Chondrocyte (in vitro differentiated cells): Measurements from ENCODE around the gene FUT2. TPM values are rescaled to one million over a fixed set of nuclear protein-coding genes. Genes with fewer than 3 reads are reported as not detected.
A peak's percentile ranks its signal among the peaks of the same experiment; 100 is the strongest.

ENCODE experiments used
- DNase-seq: peaks from one replicate; pipeline ENCODE4 v3.0.0; 2021; ENCODE audit warnings: mixed read lengths, low spot score
- H3K27ac Mint-ChIP-seq: one replicate; pipeline ENCODE4 v1.8.0; 2021; ENCODE audit warnings: mild to moderate bottlenecking, moderate library complexity, mixed read lengths; ENCODE audit not compliant: unreplicated experiment
- H3K27me3 Mint-ChIP-seq: 2 replicates; pipeline ENCODE4 v1.8.0; 2021; ENCODE audit warnings: low read depth, mixed read lengths
- H3K36me3 Mint-ChIP-seq: 2 replicates; pipeline ENCODE4 v1.8.0; 2021; ENCODE audit warnings: low read depth, mixed read lengths
- H3K4me1 Mint-ChIP-seq: 2 replicates; pipeline ENCODE4 v1.8.0; 2021; ENCODE audit warnings: low read depth, mild to moderate bottlenecking, mixed read lengths
- H3K4me3 Mint-ChIP-seq: one replicate; pipeline ENCODE4 v1.8.0; 2021; ENCODE audit warnings: mild to moderate bottlenecking, moderate library complexity, mixed read lengths; ENCODE audit not compliant: unreplicated experiment
- H3K9me3 Mint-ChIP-seq: 2 replicates; pipeline ENCODE4 v1.8.0; 2021; ENCODE audit warnings: low read depth, mixed read lengths
- CTCF ChIP-seq: fragments of 200-600 bp; sonication (generic); IDR thresholded peaks from 2 replicates; pipeline ENCODE4 v1.5.0; 2021; ENCODE audit warnings: antibody characterized with exemption, mild to moderate bottlenecking, moderate library complexity
- total RNA-seq: library from RNA; stranded (reverse); gene quantifications from 3 replicates; pipeline ENCODE4 v1.2.1, GENCODE V29; 2021

FUT2 gene
- total RNA-seq, 1 donor from 2014 or later: not detected

GRCh38 chr19:48671446-48671995 is 24.2 kb upstream of the FUT2 start:
- H3K27ac Mint-ChIP-seq: no peak overlapping the region
- no peaks in the 10 kb centered on the region for H3K36me3 Mint-ChIP-seq
- H3K4me1 Mint-ChIP-seq: peaks cover 7% of the 10 kb centered on the region
- TF ChIP-seq CTCF: no peak
- no peaks in the 10 kb centered on the region for H3K27me3 Mint-ChIP-seq
- H3K9me3 Mint-ChIP-seq: no peaks in the 10 kb centered on the region
- no peak for DNase-seq
- no peak overlapping the region for H3K4me3 Mint-ChIP-seq

DNA sequence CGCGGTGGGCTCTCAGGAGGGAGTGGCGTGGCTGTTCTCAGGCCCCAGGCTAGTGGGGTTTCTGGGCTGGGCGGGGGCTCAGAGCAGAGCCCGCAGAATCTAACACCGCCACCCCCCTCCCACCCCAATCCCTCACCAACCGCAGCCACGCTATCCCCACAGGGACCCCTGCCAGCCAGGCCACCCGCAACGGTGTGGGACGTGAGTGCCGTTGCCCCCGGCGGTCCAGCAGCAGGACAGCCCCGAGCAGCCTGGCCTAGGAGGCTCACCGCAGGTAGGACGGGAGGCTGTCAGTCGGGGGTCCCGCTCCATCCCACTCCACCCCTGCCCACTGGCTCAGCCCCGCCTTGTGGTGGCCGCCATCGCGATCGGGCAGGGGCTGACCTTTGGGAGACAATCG is 22.8 kb upstream of the FUT2 start, which contains the start of gene NTN5:
Gene NTN5, minus strand, starts transcription at position 24 of the 400 bp plus-strand sequence. CDS start 2,031 bp downstream, outside the sequence.
- H3K9me3 Mint-ChIP-seq: no peaks in the 10 kb centered on the region
- H3K27ac Mint-ChIP-seq: no peak within 1 kb of the TSS
- no peak for TF ChIP-seq CTCF
- H3K27me3 Mint-ChIP-seq: no peaks in the 10 kb centered on the region
- H3K36me3 Mint-ChIP-seq: no peaks in the 10 kb centered on the region
- H3K4me3 Mint-ChIP-seq: no peak within 1 kb of the TSS
- H3K4me1 Mint-ChIP-seq: peaks cover 7% of the 10 kb centered on the region
- DNase-seq: no peak

GRCh38 chr19:48673436-48674100 is 22.2 kb upstream of the FUT2 start:
- Mint-ChIP-seq H3K36me3 (no peaks in the 10 kb centered on the region), H3K4me3 (no peak overlapping the region), H3K9me3 (no peaks in the 10 kb centered on the region), H3K27ac (no peak overlapping the region), H3K27me3 (no peaks in the 10 kb centered on the region), H3K4me1 (peaks cover 7% of the 10 kb centered on the region)
- DNase-seq: no peak
- no peak for TF ChIP-seq CTCF

DNA sequence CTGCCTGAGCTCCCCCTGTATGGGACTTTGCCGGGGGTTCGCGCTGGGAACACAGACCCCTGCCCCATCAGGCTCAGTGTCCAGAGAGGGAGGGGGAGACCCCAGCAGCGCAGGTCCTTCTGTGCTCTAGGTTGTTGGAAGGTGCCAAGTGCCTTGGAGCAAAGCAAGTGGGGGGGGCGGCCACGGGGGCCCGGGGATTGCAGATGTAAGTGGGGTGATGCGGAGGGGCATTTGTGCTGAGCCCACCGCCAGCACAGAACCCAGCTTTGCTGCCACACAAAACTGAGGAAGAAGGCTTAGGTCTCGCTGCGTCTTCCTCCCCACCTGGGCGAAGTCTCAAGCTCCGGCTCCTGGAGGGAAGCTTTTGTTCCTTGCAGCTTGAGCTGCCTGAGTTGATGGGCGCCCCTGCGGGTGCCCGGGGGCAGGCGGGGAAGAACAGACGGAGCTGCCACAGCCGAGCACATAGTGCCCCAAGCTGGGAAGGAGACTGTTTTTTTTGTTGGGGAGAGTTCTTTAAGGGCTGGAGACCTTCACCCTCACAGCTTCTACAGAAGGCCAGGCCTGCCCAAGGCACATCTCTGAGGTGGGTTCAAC is 21.5 kb upstream of the FUT2 start:
- Mint-ChIP-seq H3K27me3 (no peaks in the 10 kb centered on the region), H3K9me3 (no peaks in the 10 kb centered on the region), H3K36me3 (no peaks in the 10 kb centered on the region), H3K4me1 (peaks cover 7% of the 10 kb centered on the region), H3K4me3 (no peak overlapping the region), H3K27ac (no peak overlapping the region)
- no peak for DNase-seq
- TF ChIP-seq CTCF: no peak

DNA sequence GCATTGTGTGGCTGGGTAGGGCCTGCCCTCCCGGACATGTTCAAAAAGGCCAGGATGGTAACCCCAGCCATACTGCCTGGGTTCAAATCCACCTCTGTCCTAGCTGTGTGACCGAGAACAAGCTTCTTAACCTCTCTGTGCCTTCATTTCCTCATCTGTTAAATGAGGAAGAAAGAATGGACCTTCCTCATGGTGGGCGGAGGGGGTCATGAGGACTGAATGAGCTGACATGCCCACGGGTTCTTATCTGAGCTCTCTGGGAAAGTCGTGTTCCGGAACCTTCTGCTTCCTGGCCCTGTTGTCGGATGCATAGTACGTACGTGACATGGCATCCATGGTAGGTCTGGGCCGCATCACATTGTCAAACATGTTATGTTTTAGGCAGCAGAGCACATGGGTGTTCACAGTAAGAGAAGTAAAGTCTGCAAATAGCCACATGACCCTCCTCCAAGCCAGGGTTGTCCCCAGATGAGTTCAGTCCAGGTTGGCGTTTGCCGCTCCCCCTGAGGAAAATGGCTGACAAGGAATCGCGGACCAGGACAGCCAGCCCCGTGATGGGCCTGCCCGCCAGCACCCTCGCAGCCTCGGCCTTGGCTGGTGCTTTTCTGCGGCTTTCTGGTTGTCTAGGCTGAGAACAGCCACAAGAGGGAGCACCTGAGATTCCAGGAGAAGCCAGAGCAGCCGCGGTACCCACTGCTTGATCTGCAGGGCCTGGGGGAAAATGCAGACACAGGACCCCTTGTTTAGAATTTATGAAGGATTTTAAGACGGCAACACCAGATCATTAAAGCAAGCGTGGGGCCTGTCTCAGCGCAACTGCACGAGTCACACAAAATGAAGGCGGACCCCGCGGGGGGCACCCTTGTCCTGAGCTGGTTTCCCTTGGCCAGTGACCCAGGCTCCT is 20.6 kb upstream of the FUT2 start:
- no peak for DNase-seq
- TF ChIP-seq CTCF: peak; percentile 91
- Mint-ChIP-seq H3K36me3 (no peaks in the 10 kb centered on the region), H3K27me3 (no peaks in the 10 kb centered on the region), H3K9me3 (no peaks in the 10 kb centered on the region), H3K4me1 (peaks cover 7% of the 10 kb centered on the region), H3K27ac (no peak overlapping the region), H3K4me3 (no peak overlapping the region)
